HT-29 (cell line): ENCODE results near the gene ARHGAP24. TPM values are rescaled to one million over a fixed set of nuclear protein-coding genes. Genes with fewer than 3 reads are reported as not detected.
"Not testable (repeated sequence)": the region's sequence is repeated elsewhere in the genome, so short reads cannot be mapped to it uniquely, and the experiment has no call there.

Experiments used
- DNase-seq: peaks from one replicate; pipeline ENCODE4 v3.0.0-alpha.2; 2015; ENCODE audit warnings: low spot score
- total RNA-seq: library from RNA; depleted of rRNA; stranded (reverse); fragments of >200 nt; shearing (Covaris generic); gene quantifications from 2 replicates; pipeline ENCODE4 v1.2.3, GENCODE V29; 2014

Gene ARHGAP24
- total RNA-seq, 1 experiment from 2014 or later = 1.0 TPM

DNA sequence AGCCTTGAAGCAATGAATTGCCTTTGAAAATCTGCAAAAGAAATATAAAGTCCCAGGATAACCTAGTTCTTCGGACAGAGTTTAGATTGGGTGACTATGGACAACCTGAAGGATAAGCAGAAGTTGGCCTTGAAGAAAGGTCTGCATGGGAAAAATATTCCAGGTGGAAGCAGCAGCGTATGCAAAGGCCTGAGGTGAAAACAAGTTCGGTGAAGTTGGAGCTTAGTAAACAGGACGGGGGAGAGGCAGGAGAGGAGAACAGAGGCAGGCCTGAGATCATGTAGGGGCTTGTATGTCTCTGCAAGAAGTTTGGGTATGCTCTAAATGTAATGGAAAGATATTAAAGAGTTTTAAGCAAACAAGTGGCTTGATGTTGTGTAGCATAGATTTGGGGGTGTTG, 176.0 kb downstream of the ARHGAP24 start:
- no peak for DNase-seq

DNA sequence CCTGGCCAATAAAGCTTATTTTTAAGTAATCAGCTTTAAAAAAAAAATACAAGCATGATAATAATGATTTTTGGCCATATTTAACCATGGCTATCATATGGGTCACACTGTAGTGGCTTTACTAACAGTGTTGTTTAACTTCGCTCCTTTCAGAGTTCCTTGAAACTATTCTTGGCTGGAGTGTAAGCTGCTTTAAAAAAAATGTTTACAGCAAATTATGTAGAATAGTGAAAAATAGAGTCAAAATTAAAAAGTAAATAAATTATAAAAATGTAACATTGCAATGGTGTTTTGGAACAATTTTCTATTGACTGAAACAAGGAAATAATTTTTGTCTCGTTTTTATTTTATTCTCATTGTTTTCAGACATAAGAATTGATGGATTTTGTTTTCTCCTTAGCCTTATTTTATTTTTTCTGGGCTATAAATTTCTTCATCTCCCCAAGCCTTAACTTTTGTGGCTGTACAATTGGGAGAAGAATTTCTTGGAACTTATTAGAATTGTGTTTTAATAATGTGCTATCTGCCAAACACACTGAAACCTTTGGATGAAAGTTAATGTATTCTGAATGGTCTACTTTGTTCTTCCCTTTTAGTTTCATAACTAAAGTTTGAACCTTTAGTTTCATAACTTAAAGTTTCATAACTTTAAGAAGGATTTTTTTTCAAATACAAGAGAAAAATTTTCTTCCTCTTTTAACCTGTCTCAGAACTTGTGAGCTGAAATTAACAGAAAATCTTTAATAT, 182.0 kb downstream of the ARHGAP24 start:
- no peak for DNase-seq

DNA sequence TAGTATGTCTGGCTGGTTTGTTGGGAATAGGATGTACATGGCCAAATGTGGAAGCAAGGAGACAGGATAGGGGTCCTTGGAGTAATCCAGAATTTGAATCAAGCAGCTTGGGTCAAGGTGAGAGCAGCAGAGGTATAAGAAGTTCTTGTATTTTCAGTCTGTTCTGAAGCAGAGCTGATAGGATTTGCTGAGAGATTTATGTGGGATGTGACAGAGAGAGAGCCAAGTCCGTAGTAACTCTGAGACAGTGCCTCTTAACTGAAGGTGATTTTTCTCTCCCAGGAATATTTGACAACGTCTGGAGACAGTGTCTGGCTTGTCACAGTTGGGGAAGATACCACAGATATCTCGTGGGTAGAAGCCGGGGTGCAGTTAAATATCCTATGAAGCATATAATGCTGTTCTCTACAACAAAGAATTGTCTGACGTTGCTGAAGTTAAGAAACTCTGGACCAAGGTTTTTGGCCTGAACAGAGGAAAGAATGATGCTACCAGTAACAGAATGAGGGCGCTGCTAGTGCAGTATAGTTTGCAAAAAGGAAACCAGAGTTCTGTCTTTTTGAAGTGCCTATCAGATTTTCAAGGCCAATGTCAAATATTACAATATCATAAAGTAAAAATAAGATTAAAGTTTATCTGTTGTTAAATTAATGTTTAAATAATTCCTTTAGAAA, 184.0 kb downstream of the ARHGAP24 start:
- DNase-seq = no peak

DNA sequence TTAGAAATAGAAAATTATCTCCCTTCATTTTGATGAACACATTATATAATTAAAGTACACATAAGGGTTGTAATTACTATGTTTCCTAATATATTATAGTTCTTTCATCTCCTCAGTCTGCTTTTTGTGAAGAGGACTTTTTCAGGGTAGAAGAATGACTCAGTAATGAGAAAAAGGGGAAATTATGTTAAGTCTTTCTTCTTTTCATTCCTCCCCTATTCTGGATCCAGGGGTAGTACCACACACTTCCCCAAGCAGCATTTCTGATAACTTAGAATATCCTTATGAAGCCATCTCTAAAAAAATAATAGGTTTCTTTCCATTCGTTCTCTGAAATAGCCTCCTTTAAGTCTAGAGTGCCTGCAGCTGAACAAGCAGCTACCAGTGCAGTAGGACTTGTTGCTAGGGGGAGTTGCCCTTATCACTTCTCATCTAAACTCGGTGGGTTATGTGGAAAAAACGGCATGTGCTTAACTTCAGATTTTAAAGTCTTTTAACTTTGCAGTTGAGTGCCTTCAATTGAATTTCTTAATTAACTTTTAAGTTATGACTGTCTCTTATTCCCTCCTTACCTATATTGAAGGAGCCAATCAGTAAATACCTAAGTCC, 184.8 kb downstream of the ARHGAP24 start:
- no peak for DNase-seq

DNA sequence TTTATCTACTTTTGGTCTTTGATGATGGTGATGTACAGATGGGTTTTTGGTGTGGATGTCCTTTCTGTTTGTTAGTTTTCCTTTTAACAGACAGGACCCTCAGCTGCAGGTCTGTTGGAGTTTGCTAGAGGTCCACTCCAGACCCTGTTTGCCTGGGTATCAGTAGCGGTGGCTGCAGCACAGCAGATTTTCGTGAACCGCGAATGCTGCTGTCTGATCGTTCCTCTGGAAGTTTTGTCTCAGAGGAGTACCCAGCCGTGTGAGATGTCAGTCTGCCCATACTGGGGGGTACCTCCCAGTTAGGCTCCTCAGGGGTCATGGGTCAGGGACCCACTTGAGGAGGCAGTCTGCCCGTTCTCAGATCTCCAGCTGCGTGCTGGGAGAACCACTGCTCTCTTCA, 191.7 kb downstream of the ARHGAP24 start:
- not testable (repeated sequence) for DNase-seq

DNA sequence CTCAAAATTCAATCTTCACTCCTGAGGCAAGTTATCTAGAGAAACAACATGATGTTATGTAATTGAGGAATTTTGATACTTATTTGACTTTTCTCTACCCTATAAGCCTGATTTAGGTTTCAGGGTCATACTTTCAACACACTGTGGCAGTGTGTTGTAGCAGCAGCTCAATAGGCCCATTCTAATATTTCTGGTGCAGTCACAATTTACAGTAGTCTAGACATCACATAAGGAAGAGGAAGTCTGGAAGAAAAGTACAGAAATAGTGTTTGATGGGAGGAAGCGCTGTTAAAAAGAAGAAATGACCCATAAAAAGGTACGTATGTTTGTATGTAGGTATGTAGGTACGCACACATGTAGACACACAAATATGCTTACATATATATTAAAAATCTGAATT, 194.3 kb downstream of the ARHGAP24 start:
- no peak for DNase-seq

DNA sequence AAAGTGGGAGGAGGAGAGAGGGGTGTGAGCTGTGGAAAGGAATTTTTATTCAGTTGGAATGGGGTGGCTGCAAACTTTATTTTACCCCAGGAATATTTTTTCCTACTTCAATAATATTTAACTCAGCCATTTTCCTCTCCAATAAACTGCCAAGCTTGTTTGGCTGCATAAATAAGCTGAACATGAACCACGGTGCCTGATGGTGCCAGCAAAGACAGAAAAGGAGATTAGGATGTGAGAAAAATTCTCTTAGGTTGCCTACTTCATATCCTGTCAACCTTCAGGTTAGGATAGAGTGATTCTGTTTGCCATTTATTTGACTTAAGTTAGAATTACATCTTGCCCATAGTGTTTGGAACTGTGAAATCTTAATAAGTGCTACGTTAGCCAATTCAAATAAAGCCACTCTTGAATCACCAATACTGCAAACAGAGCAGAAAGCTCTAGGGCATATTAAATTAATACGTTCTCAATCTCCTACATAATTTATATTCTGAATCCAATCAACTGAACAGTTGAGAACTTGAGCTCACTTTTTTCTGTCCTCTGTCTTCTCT, 195.1 kb downstream of the ARHGAP24 start:
- DNase-seq = no peak

DNA sequence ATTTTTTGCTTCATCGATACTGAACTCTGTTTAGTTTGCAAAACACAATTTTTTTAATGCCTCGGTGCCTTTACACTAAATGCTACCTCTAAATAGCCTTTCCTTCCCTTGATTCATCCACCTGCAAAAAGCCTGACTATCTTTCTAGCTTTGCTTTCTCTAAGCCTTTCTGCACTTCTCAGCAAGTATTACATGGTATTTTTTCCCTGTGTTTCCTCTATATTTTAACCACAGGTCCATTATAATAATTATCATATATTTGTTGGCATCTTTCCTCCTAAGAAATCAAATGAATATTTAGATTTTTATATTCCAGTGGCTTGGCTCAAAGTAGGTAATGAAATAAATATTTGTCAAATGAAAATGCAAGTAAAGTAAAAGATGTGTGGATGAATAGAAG, 196.2 kb downstream of the ARHGAP24 start:
- no peak for DNase-seq

DNA sequence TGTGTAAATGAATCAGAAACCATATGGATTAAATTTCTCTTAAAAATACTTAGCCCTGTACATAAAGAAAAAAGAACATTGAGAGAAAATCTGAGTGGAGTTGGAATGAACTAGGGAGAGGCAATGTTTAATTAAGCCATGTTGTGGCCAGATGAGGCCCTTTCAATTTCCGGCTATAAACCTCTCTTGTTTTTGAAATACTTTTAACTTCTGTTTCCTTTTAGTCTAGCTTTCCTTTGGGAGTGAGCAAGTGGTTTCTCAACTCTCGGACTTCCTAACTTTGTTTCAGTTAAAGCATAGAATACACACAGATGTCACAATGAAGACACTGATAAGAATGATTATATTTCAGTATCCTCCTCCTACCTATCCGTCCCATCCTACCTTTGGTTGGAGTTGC, 197.2 kb downstream of the ARHGAP24 start:
- DNase-seq = no peak

DNA sequence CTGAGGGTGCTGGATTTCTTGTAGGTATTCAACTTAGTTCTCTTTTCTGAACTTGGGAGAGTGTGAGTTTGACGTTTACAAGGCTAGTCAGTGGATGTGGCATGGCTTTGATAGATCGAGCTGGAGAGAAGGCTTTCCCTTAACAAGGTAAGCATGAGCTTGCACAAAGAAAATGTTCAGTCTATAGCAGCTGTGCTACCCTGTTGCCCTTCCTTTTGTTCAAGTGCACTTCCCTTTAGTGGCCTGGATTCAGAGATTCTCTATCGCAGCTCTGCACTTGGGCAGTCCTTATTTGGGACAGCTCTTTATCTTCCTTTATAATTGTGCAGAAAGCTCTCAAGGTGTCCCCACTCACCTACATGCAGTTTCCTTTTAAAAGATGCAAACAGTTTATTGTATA, 198.0 kb downstream of the ARHGAP24 start:
- DNase-seq = no peak

DNA sequence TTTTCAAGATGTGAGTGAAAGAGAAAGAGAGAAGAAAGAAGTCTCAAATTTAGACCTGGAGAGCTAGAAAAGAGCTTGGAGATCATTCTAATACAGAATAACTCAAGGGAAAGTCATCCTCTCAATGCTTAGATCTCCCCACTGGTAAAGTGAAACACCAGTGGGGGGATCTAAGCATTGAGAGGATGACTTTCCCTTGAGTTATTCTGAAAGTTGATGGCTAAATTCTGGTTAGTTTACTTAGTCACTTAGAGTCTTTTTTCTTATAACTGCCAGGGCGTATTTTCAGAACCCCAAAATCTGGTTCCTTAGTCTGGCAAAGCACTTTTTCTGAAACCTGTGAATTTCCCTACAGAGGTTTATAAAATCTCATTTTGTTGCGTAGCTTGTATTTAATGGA, 198.6 kb downstream of the ARHGAP24 start:
- DNase-seq = no peak

DNA sequence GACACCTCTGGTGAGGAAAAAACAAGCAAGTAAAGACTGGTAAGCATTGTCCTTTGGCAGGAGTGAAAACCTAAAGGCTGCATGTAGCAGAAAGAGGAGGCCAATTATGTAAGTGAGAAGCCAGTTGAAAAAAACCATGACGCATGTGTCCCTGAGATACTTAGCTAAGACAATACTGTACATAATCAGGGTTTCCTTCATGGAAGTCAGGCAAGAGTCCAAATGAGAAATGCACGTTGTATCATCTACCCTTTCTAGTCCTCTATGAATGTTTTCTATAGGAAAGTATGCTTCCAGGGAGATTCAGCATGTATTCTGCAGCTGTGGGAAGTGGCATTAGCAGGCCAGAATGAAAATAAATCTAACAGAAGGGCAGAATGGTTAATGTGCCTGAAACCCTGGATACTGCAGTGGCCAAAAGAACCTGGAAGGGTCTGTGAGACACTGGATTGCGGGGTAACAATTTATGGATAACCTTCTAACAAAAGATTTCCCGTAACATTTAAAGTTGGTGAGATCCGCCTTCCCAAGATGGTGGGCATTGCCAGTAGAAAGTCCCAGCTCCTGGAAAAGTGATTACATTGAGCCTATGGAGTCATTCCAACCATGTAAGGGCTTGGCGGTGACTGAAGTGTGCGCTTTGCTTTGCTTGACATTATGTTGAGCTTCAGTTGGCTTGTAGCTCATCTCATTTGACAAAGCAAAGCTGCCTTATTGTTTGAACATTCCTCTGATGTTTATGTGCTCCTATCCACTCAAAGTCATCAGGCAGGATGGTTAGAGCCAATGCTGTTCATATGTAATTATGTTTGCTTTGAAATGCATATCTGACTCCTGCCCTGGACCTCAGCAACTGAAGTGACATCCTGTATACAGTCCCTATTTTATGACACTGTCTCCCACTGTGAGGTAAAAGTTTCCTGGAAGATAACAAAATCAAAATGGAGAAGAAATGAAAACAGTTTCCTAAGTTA, 200.4 kb downstream of the ARHGAP24 start:
- DNase-seq = no peak

DNA sequence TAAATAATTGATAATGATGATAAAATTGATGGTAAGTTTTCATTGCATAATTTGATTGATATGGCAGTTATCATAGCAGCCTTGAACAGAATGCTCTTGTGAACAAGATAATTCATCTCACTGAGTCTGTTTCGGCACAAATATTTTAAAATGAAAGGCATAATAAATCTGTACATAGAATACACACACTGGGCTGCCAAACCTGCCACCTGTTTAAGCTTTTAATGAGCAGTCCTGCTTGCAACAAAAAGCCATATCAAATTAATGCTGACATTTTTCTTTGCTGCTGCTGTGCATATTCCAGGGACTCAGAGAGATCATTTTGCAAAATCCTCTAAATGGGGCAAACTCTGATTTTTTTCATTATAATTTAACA, 201.1 kb downstream of the ARHGAP24 start:
- DNase-seq = no peak

DNA sequence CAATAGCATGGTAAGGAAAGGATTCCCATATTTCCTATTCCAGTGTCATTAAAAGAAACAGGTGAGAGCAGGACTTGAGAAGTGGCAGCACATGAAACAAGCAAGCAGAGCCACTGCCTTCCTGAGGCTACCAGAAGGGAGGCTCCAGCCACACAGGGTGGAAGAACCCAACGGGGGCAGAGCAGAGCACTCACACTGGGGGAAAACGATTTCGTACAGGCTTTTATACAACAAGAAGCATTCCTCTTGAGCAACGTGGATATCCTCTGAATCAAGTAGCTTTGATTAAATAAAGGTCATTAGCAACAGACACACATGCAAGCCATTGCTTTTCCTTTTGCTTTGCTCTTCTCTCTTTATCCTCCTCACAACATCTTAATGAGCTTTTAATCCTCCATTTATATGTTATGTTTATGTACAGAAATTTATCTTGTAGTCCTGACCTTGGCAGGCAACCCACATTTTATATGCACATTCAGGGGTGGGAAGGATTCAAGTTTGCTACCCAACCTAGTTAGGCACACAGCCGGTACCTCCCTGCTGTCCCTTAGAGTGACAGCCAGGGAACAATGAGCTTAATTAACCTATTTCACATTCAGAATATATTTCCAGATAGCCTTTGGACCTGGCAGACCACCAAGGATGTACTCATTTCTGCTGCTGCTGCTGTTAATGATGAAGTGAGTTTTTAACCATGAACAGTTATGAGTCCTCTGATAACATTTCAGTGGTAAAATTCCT, 202.1 kb downstream of the ARHGAP24 start:
- no peak for DNase-seq

DNA sequence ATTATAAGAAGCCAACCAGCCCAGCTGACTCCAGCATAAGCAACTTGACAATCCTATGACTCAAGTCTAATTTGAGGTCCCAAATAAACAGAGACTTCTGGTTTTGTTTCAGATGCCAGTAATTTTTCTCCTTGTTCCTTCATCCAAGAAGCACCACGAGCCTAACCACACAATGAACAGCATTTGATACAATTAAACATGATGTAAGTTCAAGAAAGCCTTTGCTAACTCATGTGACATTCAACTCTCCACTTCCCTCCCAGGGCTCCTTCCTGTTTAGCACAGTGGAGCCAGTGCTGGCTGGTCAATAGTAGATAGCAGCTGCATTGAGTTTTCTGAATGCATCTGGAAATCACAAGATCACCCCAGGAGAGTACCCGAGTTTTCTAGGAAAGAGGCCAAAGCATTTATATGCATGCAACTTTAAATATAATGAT, 206.3 kb downstream of the ARHGAP24 start:
- no peak for DNase-seq

DNA sequence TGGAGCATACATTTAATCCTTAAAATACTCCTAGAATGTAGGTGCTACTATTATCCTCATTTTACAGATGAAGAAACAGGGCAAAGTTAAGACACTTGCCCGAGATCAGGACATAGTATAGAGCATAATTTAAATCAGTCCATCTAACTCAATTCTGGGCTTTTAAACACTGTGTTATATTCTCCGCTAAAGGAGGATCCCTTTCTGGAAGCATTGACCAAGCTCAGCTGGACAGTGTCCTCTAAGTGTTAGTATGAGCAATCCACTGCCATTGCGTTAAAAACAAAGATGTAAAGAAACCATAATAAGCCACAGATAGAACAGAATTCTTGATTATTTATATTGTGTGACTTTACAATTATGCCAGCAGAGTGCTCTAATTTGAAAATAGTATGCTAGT, 207.0 kb downstream of the ARHGAP24 start:
- no peak for DNase-seq

DNA sequence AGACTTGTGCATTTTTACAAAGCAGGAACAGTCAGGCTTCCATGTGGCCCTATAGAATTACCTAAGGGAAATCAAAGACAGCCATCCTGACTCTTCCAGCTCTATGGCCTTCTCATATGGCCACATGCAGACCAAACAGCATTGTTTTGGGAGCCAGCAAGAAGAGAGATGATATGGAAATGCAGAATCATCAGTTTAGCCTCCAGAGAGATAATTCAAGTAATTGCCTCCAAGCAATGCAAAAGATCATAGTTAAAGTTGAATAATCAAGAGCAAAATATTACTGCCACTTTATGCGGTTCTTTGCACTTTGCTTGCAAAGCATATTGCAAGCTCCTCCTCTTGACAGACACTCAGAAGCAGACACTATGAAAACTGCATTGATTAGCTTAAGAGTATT, 207.4 kb downstream of the ARHGAP24 start:
- DNase-seq = no peak

DNA sequence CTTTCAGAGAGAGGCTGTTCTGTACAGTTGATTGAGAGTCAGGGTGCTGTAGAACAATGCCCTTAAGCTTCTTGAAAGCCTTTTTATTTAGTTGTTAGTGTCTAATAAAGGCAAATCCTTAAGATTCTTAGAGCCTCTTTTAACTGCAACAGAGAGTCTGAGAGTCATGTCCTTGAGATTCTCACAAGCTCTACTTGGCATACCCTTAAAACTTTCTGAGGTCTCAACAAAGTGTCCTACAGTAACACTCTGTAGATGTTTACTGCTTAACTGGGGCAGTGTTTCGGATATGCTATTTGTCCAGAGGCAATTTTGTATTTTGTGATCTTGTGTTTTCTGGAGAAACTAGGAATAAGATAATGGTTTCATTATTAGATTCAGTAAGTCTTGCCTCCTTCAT, 209.7 kb downstream of the ARHGAP24 start:
- no peak for DNase-seq

DNA sequence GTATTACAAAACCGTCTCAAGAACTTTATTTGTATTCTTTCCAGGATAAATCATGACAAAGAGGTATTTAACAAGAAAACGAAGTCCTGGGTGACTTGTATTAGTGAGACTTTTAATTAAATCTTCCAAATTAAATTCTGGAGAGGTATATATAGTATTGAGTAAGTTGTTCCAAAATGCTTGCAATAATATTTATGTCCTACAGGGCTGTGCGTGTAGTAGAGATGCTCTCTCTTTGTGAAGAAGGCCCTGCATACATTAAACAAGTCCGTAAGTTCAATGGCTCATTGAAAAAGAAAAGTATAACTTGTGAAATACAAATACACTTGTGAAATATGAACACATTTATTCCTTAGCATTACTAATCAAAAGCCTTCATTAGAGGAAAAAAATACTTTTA, 211.4 kb downstream of the ARHGAP24 start:
- DNase-seq = no peak

DNA sequence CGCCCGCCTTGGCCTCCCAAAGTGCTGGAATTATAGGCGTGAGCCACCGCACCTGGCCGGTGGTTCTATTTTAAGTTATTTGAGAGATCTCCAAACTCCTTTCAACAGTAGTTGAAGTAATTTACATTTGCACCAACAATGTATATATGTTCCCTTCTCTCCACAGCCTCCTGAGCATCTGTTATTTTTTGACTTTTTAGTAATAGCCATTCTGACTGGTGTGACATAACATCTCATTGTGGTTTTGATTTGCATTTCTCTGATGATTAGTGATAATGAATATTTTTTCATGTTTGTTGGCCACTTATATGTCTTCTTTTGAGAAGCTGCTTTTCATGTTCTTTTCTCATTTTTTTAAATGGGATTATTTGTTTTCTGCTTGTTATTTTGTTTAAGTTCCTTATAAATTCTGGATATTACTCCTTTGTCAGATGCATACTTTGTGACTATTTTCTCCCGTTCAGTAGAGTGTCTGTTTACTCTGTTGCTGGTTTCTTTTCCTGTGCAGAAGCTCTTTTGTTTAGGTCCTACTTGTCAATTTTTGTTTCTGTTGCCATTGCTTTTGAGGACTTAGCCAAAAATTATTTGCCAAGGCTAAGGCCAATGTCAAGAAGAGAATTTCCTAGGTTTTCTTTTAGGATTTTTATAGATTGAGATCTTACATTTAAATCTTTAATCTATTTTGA, 213.2 kb downstream of the ARHGAP24 start:
- DNase-seq = no peak
